ENCODE data around the gene NFKB2.

NFKB2 gene

DNA sequence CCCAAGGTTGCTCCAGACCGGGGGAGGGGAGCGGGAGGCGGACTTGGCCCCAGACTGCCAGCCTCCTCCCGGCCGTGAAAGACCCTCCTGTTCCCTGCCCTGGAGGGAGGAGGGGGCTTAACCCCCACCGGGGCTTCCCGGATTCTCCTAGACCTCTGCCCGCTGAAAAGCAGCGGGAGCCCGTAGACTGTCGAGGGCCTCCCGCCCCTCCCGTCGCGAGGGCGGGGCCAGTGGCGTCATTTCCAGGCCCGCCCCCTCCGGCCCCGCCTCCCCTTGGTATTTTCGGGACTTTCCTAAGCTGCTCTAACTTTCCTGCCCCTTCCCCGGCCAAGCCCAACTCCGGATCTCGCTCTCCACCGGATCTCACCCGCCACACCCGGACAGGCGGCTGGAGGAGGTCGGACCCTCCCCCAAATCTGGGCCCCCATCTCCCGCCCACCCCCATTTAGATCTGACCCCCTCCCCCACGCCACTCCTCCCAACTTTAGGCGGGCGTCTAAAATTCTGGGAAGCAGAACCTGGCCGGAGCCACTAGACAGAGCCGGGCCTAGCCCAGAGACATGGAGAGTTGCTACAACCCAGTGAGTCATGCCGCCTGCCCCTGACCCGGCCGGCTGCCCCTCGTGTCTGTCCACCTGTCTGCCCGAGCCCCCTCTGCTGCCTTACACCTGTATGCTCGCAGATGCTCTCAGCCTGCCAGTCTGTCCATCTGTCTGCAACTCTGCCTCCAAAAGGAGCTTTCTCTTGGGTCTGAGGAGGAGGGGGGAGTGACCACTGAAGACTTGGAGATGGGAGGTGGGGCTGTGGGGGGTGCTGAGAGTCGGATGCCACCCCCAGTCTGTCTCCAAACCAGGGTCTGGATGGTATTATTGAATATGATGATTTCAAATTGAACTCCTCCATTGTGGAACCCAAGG, at the start of gene NFKB2:
NFKB2 (plus strand) TSS at position 306 of the 917 bp plus-strand sequence; CDS start at position 561, 255 bp downstream.
- no peak for DNase-seq

DNA sequence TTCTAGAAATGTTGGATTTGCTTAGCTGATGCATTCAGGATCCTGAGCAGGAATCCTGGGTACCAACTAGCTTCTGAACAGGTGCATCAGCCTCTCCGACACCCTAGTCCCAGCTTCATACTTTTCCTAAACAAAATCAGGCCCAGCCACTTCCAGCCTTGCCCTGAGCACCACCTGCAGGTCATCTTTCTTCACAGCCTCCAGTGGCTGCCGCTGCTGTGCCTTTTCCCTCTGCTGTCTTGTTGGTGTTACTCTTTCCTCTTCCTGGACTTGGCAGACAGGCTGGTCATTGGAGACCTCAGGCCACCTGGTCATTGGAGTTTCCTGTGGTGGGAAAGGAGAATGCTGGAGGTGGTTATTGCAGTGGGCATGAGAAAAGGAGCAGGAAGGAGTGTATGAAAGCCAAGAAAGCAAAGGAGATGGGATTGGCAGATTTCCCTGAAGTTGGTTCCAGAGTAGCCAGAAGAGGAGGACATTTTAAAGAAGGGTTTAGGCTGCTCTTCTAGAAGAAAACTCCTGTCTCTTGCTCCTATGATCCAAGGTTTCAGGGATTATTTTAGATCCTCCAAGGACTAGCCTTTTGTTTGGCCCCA, 48.2 kb upstream of the NFKB2 start:
- no peak for DNase-seq

DNA sequence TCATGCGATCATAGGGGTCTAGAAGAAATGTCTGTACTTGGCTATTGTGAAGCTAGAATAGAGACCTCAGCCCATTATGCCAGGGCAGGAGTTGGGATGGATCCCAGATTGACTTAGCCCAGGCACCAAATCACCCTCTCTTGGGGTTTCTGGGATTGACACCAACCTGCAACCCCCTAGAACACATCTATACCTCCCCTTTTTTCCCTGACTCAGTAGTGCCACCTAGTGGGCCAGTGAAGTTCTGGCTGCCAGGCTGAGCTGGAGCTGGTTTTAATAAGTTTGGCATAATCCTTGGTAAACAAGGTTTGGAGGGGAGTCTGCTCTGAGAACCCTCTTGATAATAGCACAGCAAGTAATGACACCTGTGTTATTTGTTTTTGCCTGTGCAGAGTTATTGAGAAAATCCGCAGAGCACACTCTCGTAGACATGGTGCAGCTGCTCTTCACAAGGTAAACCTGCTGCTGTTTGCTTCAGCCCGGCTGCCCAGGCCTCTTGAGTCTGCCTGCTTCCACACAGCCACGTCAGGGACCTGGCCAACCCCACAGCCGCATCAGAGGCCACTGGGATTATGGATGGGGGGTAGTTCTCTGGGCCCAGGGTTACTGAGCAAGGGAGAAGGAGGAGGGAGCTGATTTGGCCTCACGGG, 43.3 kb upstream of the NFKB2 start:
- peak; percentile 21 for DNase-seq

- DNase-seq, result no peak
Measured at GRCh38 chr10:102354451-102354850, 41.1 kb upstream of the NFKB2 start.

DNA sequence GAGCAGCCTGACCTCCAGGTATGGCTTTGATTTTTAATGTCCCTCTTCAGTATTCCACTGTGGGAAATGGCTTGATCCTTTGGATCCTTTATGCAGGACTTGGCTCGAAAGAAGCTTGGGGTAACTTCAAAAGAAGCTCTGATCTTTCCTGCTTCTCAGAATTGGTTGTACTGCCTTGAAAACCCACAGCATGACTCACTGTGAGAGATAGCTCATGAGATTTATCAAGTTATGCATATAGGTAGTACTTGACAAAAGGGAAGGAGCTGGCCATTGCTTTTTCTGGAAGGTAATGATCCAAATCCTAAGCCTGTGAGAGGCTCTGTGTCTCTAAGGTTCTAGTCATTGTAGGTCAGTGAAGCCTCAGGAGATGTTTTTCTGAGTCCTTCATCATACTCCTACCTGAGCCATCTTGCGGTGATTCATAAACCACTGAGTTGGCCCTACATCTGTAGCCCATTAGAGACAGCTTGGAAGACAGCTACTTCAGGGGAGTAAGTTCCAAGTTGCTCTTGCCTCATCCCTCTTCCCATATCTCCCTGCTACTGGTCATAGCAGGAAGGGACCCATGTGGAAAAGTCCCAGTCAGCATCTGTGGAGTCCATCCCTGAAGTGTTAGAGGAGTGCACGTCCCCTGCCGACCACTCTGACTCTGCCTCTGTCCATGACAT, 36.7 kb upstream of the NFKB2 start:
- no peak for DNase-seq

GRCh38 chr10:102367441-102367840, 28.1 kb upstream of the NFKB2 start:
- DNase-seq, result no peak

- no peak for DNase-seq
Measured at GRCh38 chr10:102368077-102368476, 27.4 kb upstream of the NFKB2 start.

- no peak for DNase-seq
Measured at GRCh38 chr10:102371295-102371694, 24.2 kb upstream of the NFKB2 start.

- DNase-seq, result no peak
Measured at GRCh38 chr10:102375250-102375649, 20.3 kb upstream of the NFKB2 start.

DNA sequence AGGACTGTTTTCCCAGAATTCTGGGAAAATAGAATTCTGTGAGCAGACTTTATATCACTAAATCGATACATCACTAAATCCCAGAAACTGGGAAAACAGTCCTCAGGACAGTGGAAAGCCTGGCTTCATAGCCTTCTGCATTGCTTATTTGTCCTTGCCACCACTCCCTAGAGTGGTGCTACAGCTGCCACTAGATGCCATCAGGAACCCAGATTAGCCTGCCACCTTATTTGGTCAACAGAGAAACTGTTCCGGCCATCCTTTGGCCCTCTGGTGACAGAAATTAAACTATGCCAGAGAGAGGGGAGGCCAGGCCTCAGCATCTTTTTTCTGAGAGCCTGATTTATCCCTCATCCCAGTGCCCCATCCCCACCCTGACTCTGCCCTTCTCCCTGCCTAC, 19.6 kb upstream of the NFKB2 start:
- DNase-seq, result no peak

GRCh38 chr10:102376901-102377300, 18.6 kb upstream of the NFKB2 start:
- DNase-seq, result no peak

DNA sequence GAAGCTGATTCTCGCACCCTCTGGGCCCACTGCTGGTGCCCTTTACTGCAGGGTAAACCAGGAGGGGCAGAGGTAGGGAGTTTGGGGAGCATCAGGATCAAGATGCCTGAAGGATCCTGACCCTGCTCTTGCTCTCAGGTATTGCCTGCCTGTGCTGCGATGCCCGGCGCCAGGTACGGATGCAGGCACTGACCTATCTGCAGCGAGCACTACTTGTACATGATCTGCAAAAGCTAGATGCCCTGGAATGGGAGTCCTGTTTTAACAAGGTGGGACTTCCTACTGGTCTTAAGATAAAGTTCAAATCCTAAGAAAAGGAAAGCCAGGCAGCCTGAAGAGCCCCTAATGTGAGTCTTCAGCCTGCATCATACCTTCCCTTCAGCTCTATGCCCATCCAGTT, 16.1 kb upstream of the NFKB2 start:
- no peak for DNase-seq

- DNase-seq, result no peak
Measured at GRCh38 chr10:102381983-102382382, 13.5 kb upstream of the NFKB2 start.

DNA sequence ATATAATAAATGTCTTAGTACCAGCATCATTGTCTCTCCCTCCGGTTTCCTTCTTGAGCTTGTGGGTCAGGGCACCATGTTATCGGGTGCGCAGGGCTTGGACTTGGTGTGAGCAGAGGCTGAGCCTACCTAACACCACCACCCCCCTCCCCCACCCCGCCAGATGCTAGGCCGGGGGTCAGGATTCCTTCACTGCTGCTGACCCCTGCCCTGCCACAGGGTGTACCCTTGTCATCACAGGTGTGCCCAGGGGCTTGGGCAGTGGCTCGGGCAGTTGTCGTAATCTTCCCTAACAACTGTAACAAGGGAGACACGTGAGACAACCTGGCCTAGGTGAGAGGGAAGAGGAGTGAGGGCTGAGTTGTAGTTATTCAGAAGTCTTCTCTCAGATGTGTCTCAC, 12.6 kb upstream of the NFKB2 start:
- no peak for DNase-seq

GRCh38 chr10:102384053-102384452, 11.5 kb upstream of the NFKB2 start:
- no peak for DNase-seq

- DNase-seq, result no peak
Measured at GRCh38 chr10:102384606-102385429, 10.7 kb upstream of the NFKB2 start.

DNA sequence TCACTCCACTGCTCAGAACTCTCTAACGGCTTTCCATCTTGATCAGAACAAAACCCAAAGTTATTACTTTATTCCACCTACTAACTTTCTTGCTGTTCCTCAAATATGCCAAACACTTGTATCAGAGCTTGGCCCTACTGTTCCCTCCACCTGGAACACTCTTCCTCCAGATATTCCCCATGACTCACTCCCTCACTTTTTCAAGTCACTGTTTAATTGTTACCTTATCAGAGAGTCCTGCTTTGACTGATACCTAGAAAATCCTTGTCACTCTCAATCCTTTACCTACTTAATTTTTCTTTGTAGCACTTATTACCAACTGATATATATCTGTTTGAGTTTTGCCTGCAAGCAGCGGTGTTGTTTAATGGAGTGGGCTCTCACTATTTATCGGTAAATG, 5.6 kb upstream of the NFKB2 start:
- DNase-seq, result no peak

GRCh38 chr10:102392306-102392705, 3.2 kb upstream of the NFKB2 start:
- DNase-seq, result no peak

- DNase-seq, result no peak
Measured at GRCh38 chr10:102393411-102394078, 2.0 kb upstream of the NFKB2 start.

DNA sequence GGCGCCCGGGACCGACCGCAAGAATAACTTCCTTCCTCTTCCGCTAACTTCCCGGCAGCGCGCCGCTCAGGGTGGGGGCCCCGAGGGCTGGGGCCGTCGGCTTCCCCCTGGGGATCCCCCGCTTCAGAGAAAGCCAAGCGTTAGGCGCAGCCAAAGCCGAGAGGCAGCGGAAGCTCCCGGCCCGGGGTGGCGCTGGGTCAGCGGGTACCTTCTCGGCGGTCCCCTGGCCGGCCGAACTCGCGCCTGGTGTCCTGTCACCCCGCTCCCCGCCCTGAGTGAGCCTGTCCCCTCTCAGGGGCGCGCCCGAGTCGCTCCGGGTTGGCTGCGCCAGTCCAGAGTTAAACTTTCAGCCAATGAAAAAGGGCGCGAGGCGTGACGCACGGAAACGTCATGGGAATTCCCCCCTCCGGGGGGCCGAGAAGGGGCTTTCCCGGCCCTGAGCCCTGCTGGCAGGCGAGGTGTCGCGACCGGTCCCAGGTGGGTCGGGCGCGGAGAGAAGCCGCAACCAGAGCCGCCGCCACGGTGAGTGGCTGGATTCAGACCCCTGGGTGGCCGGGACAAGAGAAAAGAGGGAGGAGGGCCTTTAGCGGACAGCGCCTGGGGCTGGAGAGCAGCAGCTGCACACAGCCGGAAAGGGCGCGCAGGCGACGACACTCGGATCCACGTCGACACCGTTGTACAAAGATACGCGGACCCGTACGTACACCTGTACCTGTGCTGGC, 1.3 kb upstream of the NFKB2 start:
- DNase-seq, result no peak

DNA sequence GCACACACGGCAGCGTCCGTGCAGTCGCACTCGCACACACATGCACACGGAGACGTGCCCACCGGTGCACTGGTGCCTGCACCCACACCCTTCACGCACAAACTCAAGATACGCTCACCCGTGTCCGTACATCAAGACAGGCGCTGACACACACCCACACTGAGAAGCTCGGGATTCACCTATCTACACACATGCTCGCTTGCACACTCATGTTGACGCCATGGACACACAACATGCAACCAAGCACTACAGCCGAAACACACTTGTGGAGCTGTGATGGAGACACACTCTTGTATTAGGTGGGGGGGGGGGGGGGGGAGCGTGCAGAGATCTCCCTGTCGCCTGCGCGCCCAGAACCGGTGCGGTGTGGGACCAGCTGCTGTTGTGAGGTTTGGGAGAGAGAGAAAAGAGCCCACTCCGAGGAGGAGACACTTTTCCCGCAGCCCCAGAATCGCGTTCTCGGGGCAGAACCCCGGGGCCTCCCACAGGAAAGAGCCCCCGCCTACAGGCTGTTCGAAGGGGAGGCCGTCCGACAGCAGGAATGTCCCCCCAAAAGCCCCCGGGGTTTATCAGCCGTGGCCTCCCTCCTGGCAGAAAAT, 605 bp upstream of the NFKB2 start:
- DNase-seq, result no peak
